Osteoblast (primary cell): ENCODE measurements around the gene RTCB. TPM values are rescaled to one million over a fixed set of nuclear protein-coding genes. Genes with fewer than 3 reads are reported as not detected.

Source experiments
- DNase-seq: peaks from one replicate; pipeline ENCODE4 v3.0.0; 2011; ENCODE audit warnings: low spot score, mixed read lengths; ENCODE audit not compliant: insufficient read length; ENCODE audit errors: missing footprints
- H2AFZ ChIP-seq: 2 replicates; pipeline ENCODE4 v1.6.0; 2011; ENCODE audit warnings: mild to moderate bottlenecking, low read length
- H3K27ac ChIP-seq: 2 replicates; pipeline ENCODE4 v1.5.1; 2011; ENCODE audit warnings: mild to moderate bottlenecking, low read depth, low read length, moderate library complexity
- H3K27me3 ChIP-seq: 2 replicates; pipeline ENCODE4 v1.6.0; 2012; ENCODE audit warnings: mild to moderate bottlenecking, control low read depth, inconsistent platforms, low read length, moderate library complexity; ENCODE audit not compliant: insufficient read depth
- H3K36me3 ChIP-seq: 2 replicates; pipeline ENCODE4 v1.5.1; 2011; ENCODE audit warnings: mild to moderate bottlenecking, low read length, control low read depth, moderate library complexity; ENCODE audit not compliant: insufficient read depth
- H3K4me1 ChIP-seq: 2 replicates; pipeline ENCODE4 v1.5.1; 2011; ENCODE audit warnings: mild to moderate bottlenecking, low read length, control low read depth, moderate library complexity; ENCODE audit not compliant: insufficient read depth
- H3K4me2 ChIP-seq: 2 replicates; pipeline ENCODE4 v1.6.0; 2011; ENCODE audit warnings: mild to moderate bottlenecking, low read length; ENCODE audit not compliant: insufficient read depth
- H3K4me3 ChIP-seq: fragments of 200-600 bp; sonication (generic); 3 replicates; pipeline ENCODE4 v1.5.1; 2012; ENCODE audit warnings: mild to moderate bottlenecking, low read length, inconsistent platforms; ENCODE audit not compliant: insufficient read depth
- H3K79me2 ChIP-seq: 2 replicates; pipeline ENCODE4 v1.6.0; 2012; ENCODE audit warnings: mild to moderate bottlenecking, low read length, control low read depth, inconsistent platforms; ENCODE audit not compliant: insufficient read depth
- H3K9me3 ChIP-seq: 2 replicates; pipeline ENCODE4 v1.5.1; 2011; ENCODE audit warnings: low read depth, low read length, control low read depth
- H4K20me1 ChIP-seq: 2 replicates; pipeline ENCODE4 v1.6.0; 2012; ENCODE audit warnings: mild to moderate bottlenecking, low read length, control low read depth; ENCODE audit not compliant: insufficient read depth
- total RNA-seq: library from RNA; depleted of rRNA; stranded (reverse); fragments of >200 nt; gene quantifications from 2 replicates; pipeline ENCODE4 v1.2.3, GENCODE V29; 2012
- TF ChIP-seq, protein P1 (sequence below): IDR thresholded peaks from 2 replicates; pipeline ENCODE4 v1.5.1; 2011; ENCODE audit warnings: mild to moderate bottlenecking, low read depth, low read length, moderate library complexity; ENCODE audit errors: extremely low read depth

Gene RTCB
- total RNA-seq, 1 donor = 107 TPM

DNA sequence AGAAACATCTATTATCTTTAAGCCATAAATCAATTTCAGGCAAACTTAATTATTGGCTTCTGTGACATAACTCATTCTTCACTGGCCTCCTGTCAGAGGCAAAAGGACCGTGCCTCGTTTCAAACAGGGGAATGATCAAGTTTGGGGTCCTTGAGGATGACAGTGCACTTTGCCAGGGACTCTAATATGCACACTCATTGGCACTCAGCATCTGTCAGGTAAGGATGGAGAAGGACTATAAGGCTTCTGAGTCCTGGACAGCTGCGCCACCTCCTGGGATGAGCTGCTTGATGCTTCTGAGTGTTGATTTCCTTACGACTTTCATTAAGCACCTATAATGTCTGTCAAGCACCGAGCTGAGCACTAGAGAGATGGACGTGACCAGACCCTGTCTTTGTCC, 32.0 kb upstream of the RTCB start:
- Histone ChIP-seq H3K4me1 (no peaks in the 10 kb centered on the region), H2AFZ (no peak overlapping the region), H4K20me1 (no peaks in the 10 kb centered on the region), H3K79me2 (no peaks in the 10 kb centered on the region), H3K27me3 (peaks cover 11% of the 10 kb centered on the region), H3K4me2 (no peak overlapping the region), H3K9me3 (no peaks in the 10 kb centered on the region), H3K36me3 (no peaks in the 10 kb centered on the region), H3K4me3 (no peak overlapping the region), H3K27ac (no peak overlapping the region)
- no peak for DNase-seq
- TF ChIP-seq, protein P1, sequence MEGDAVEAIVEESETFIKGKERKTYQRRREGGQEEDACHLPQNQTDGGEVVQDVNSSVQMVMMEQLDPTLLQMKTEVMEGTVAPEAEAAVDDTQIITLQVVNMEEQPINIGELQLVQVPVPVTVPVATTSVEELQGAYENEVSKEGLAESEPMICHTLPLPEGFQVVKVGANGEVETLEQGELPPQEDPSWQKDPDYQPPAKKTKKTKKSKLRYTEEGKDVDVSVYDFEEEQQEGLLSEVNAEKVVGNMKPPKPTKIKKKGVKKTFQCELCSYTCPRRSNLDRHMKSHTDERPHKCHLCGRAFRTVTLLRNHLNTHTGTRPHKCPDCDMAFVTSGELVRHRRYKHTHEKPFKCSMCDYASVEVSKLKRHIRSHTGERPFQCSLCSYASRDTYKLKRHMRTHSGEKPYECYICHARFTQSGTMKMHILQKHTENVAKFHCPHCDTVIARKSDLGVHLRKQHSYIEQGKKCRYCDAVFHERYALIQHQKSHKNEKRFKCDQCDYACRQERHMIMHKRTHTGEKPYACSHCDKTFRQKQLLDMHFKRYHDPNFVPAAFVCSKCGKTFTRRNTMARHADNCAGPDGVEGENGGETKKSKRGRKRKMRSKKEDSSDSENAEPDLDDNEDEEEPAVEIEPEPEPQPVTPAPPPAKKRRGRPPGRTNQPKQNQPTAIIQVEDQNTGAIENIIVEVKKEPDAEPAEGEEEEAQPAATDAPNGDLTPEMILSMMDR = no peak

DNA sequence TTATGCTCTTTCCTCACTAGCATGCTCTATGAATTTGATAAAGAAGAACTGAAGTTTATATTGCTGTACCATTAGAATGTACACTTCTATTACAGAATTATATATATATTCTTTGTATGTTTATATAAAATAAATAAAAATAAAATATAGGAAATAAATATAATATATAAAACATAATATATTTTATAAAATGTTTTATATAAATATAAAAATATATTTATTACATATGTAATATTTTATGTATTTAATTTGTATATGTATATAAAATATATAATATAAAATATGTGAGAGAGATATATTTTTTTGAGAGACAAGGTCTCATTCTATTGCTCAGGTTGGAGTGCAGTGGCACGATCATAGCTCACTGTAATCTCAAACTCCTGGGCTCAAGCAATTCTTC, 18.3 kb upstream of the RTCB start:
- H3K27ac ChIP-seq = no peak overlapping the region
- DNase-seq = no peak
- H3K4me1 ChIP-seq = no peaks in the 10 kb centered on the region
- no peaks in the 10 kb centered on the region for H3K79me2 ChIP-seq
- TF ChIP-seq, protein P1 = no peak
- no peak overlapping the region for H3K4me2 ChIP-seq
- H3K9me3 ChIP-seq = no peaks in the 10 kb centered on the region
- no peak overlapping the region for H2AFZ ChIP-seq
- no peak overlapping the region for H3K4me3 ChIP-seq
- peaks cover 2% of the 10 kb centered on the region for H3K27me3 ChIP-seq
- H3K36me3 ChIP-seq = no peaks in the 10 kb centered on the region
- H4K20me1 ChIP-seq = no peaks in the 10 kb centered on the region

DNA sequence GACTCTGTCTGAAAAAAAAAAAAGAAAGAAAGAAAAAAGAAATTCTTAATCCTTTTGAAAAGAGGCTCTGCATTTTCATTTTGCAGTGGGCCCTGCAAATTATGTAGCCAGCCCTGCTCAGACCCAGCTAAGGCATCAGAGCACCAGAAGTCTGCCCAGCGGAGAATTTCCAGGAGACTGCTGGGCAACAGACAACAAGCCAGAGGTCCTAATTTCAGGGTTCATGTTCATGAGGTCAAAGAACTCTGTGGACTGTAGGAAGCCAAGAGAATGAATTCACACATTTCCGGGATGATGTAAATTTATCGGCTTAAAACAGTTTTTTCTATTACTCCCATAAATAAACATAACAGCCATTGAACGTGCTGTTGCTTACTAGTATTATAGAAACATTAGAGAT, 14.8 kb upstream of the RTCB start:
- Histone ChIP-seq H3K36me3 (no peaks in the 10 kb centered on the region), H3K27me3 (peaks cover 6% of the 10 kb centered on the region), H3K4me1 (no peaks in the 10 kb centered on the region), H2AFZ (no peak overlapping the region), H3K79me2 (no peaks in the 10 kb centered on the region), H3K4me2 (no peak overlapping the region), H4K20me1 (no peaks in the 10 kb centered on the region), H3K9me3 (no peaks in the 10 kb centered on the region), H3K4me3 (no peak overlapping the region), H3K27ac (no peak overlapping the region)
- TF ChIP-seq, protein P1 = no peak
- DNase-seq = no peak

DNA sequence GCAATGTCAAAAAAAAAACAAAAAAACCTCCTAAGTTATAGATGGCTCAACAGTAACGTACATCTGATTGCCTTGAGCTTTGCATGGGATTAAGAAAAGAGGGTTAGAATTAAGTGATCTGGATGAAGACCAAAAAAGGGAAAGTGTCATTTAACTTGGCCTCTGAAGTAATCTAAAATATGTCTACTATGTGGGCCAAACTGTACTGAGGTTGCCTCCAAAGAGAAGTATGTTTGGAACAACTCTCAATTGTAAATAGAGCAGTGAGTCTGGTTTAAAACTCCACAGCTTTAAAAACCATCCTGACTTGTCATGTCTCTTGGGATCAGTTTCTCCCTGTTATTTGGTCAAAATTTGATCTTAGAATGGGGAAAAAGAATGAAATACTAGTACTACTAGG, 11.6 kb upstream of the RTCB start:
- no peak for DNase-seq
- H3K27ac ChIP-seq = no peak overlapping the region
- H3K4me1 ChIP-seq = no peaks in the 10 kb centered on the region
- no peaks in the 10 kb centered on the region for H3K36me3 ChIP-seq
- H3K27me3 ChIP-seq = peaks cover 11% of the 10 kb centered on the region
- TF ChIP-seq, protein P1 = no peak
- no peaks in the 10 kb centered on the region for H3K9me3 ChIP-seq
- H3K4me2 ChIP-seq = no peak overlapping the region
- no peaks in the 10 kb centered on the region for H3K79me2 ChIP-seq
- no peak overlapping the region for H2AFZ ChIP-seq
- H4K20me1 ChIP-seq = no peaks in the 10 kb centered on the region
- H3K4me3 ChIP-seq = no peak overlapping the region
